Breast epithelium (tissue), 3 donors: ENCODE measurements around the gene DEDD2.

Experiments used
- POLR2A ChIP-seq: fragments of 450-650 bp; IDR thresholded peaks from one replicate; pipeline ENCODE4 v1.6.1; 2016; ENCODE audit warnings: antibody characterized with exemption, mild to moderate bottlenecking, moderate library complexity
- TF ChIP-seq, protein P1 (sequence below), 3 donors: fragments of 450-650 bp; IDR thresholded peaks; one replicate each; pipeline ENCODE4 v1.5.1; 2016 to 2017; ENCODE audit warnings: antibody characterized with exemption in 3 of 3, mild to moderate bottlenecking in 3 of 3, moderate library complexity in 3 of 3

DNA sequence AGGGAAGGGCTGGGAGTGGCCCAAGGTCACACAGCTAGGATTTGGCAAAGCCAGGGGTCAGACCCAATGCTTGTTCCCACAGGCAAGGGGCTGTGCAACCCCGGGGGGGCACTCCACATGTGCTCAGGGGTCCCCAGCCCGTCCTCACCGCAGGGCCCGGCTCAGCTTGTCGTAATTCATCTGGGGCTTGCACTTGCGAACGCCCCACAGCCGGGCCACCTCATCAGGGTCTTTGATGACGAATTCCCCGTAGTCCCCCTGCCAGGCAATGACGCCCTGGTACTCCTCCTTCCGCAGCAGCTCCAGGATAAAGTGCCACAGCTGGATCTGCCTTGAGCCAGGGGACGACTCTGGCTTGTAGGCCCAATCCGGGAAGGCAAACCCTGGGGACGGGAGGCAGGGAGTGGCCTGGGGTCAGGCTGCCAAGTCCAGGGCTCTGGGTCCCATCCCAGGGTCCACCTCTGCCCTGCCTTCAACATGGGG is 32.7 kb upstream of the DEDD2 start:
- TF ChIP-seq, protein P1, sequence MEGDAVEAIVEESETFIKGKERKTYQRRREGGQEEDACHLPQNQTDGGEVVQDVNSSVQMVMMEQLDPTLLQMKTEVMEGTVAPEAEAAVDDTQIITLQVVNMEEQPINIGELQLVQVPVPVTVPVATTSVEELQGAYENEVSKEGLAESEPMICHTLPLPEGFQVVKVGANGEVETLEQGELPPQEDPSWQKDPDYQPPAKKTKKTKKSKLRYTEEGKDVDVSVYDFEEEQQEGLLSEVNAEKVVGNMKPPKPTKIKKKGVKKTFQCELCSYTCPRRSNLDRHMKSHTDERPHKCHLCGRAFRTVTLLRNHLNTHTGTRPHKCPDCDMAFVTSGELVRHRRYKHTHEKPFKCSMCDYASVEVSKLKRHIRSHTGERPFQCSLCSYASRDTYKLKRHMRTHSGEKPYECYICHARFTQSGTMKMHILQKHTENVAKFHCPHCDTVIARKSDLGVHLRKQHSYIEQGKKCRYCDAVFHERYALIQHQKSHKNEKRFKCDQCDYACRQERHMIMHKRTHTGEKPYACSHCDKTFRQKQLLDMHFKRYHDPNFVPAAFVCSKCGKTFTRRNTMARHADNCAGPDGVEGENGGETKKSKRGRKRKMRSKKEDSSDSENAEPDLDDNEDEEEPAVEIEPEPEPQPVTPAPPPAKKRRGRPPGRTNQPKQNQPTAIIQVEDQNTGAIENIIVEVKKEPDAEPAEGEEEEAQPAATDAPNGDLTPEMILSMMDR (IDR thresholded peaks at IDR 0.05): no peak
- TF ChIP-seq POLR2A: no peak
